HG02885 (cell line): Measurements from ENCODE around the gene CTAGE1.
"Not testable (repeated sequence)": the region's sequence is repeated elsewhere in the genome, so short reads cannot be mapped to it uniquely, and the experiment has no call there.

Experiments
- ATAC-seq: cut with Tn5 transposase; IDR thresholded peaks from one replicate; pipeline ENCODE4 v1.9.1; 2021; ENCODE audit warnings: mild to moderate bottlenecking; ENCODE audit not compliant: unreplicated experiment, poor library complexity

The CTAGE1 gene

GRCh38 chr18:22399949-22400348 is 17.8 kb downstream of the CTAGE1 start:
- no peak for ATAC-seq

GRCh38 chr18:22398464-22398863 is 19.3 kb downstream of the CTAGE1 start:
- ATAC-seq, result no peak

- ATAC-seq, result peak; percentile 80
Measured at GRCh38 chr18:22394428-22394827, 23.3 kb downstream of the CTAGE1 start.

- not testable (repeated sequence) for ATAC-seq
Measured at GRCh38 chr18:22393164-22393563, 24.6 kb downstream of the CTAGE1 start.

GRCh38 chr18:22391407-22392345 is 26.0 kb downstream of the CTAGE1 start:
- ATAC-seq, result no peak

GRCh38 chr18:22387787-22388186 is 29.9 kb downstream of the CTAGE1 start:
- ATAC-seq, result no peak

GRCh38 chr18:22387364-22387763 is 30.4 kb downstream of the CTAGE1 start:
- no peak for ATAC-seq

- ATAC-seq, result no peak
Measured at GRCh38 chr18:22385718-22386117, 32.0 kb downstream of the CTAGE1 start.

- peak; percentile 45 for ATAC-seq
Measured at GRCh38 chr18:22378672-22379282, 38.9 kb downstream of the CTAGE1 start.

GRCh38 chr18:22377769-22378168 is 39.9 kb downstream of the CTAGE1 start:
- ATAC-seq, result no peak

- no peak for ATAC-seq
Measured at GRCh38 chr18:22370414-22370813, 47.3 kb downstream of the CTAGE1 start.

- ATAC-seq, result no peak
Measured at GRCh38 chr18:22368021-22368420, 49.7 kb downstream of the CTAGE1 start.

GRCh38 chr18:22367303-22367702 is 50.4 kb downstream of the CTAGE1 start:
- ATAC-seq, result no peak

- ATAC-seq, result no peak
Measured at GRCh38 chr18:22363867-22364463, 53.8 kb downstream of the CTAGE1 start.
